ENCODE data around the gene ARSG.
"Not testable (repeated sequence)": the region's sequence is repeated elsewhere in the genome, so short reads cannot be mapped to it uniquely, and the experiment has no call there.

The ARSG gene

GRCh38 chr17:68281965-68282364 lies 9.3 kb upstream of the ARSG start:
- not testable (repeated sequence) for DNase-seq

- DNase-seq: no peak
Observed at GRCh38 chr17:68288375-68288774, 2.9 kb upstream of the ARSG start.

- no peak for DNase-seq
Observed at GRCh38 chr17:68288804-68289203, 2.5 kb upstream of the ARSG start.

- DNase-seq: no peak
Observed at GRCh38 chr17:68289473-68289872, 1.8 kb upstream of the ARSG start.

- no peak for DNase-seq
Observed at GRCh38 chr17:68289936-68290267, 1.4 kb upstream of the ARSG start.

- DNase-seq: no peak
Observed at GRCh38 chr17:68290268-68290954, 884 bp upstream of the ARSG start.

- DNase-seq: peak; percentile 72
Observed at GRCh38 chr17:68291836-68292688, 767 bp downstream of the ARSG start.

GRCh38 chr17:68292689-68293040 lies 1.4 kb downstream of the ARSG start:
- no peak for DNase-seq

- DNase-seq: no peak
Observed at GRCh38 chr17:68293490-68294195, 2.3 kb downstream of the ARSG start.

GRCh38 chr17:68294196-68294555 lies 2.9 kb downstream of the ARSG start:
- no peak for DNase-seq

GRCh38 chr17:68294617-68295016 lies 3.3 kb downstream of the ARSG start:
- no peak for DNase-seq

- DNase-seq: no peak
Observed at GRCh38 chr17:68295086-68295485, 3.8 kb downstream of the ARSG start.

GRCh38 chr17:68296217-68297191 lies 5.2 kb downstream of the ARSG start:
- no peak for DNase-seq

- no peak for DNase-seq
Observed at GRCh38 chr17:68297195-68297594, 5.9 kb downstream of the ARSG start.

GRCh38 chr17:68298601-68299000 lies 7.3 kb downstream of the ARSG start:
- DNase-seq: no peak

- DNase-seq: no peak
Observed at GRCh38 chr17:68299817-68300216, 8.5 kb downstream of the ARSG start.

GRCh38 chr17:68301438-68301959 lies 10.2 kb downstream of the ARSG start:
- DNase-seq: peak; percentile 90

- no peak for DNase-seq
Observed at GRCh38 chr17:68302066-68302564, 10.8 kb downstream of the ARSG start.

- peak; percentile 50 for DNase-seq
Observed at GRCh38 chr17:68302666-68303065, 11.4 kb downstream of the ARSG start.

GRCh38 chr17:68304706-68305105 lies 13.4 kb downstream of the ARSG start:
- DNase-seq: no peak

GRCh38 chr17:68305142-68305541 lies 13.8 kb downstream of the ARSG start:
- no peak for DNase-seq

GRCh38 chr17:68306819-68307218 lies 15.5 kb downstream of the ARSG start:
- DNase-seq: no peak
